Suprapubic skin (tissue), 4 donors: ENCODE data around the gene NPHP4. TPM values are rescaled to one million over a fixed set of nuclear protein-coding genes. Genes with fewer than 3 reads are reported as not detected.

Experiments
- DNase-seq, 2 donors: peaks; one replicate each; pipeline ENCODE4 v3.0.0-alpha.2; 2019; ENCODE audit warnings: low spot score in 2 of 2
- H3K27ac ChIP-seq: fragments of 200-600 bp; sonication (generic); one replicate; pipeline ENCODE4 v1.5.1; 2019
- H3K27me3 ChIP-seq: fragments of 200-600 bp; sonication (generic); one replicate; pipeline ENCODE4 v1.5.1; 2019
- H3K36me3 ChIP-seq: fragments of 200-600 bp; sonication (generic); one replicate; pipeline ENCODE4 v1.5.1; 2019
- H3K4me1 ChIP-seq: fragments of 200-600 bp; sonication (generic); one replicate; pipeline ENCODE4 v1.5.1; 2019
- H3K4me3 ChIP-seq: fragments of 200-600 bp; sonication (generic); one replicate; pipeline ENCODE4 v1.5.1; 2019; ENCODE audit warnings: mild to moderate bottlenecking
- H3K9me3 ChIP-seq: fragments of 200-600 bp; sonication (generic); one replicate; pipeline ENCODE4 v1.5.1; 2019
- CTCF ChIP-seq, 2 donors: fragments of 200-600 bp in 1 of 2; fragments of 450-650 bp in 1 of 2; sonication (generic) in 1 of 2; IDR thresholded peaks; one replicate each; pipeline ENCODE4 v1.5.1; 2016 to 2019; ENCODE audit warnings: antibody characterized with exemption in 2 of 2, mild to moderate bottlenecking in 1 of 2, moderate library complexity in 1 of 2
- EP300 ChIP-seq: sonication (generic); formaldehyde crosslinking; IDR thresholded peaks from one replicate; pipeline ENCODE4 v1.6.1; 2017; ENCODE audit warnings: antibody characterized with exemption
- POLR2A ChIP-seq, 2 donors: fragments of 450-650 bp; IDR thresholded peaks; one replicate each; pipeline ENCODE4 v1.6.1; 2017; ENCODE audit warnings: antibody characterized with exemption in 2 of 2, mild to moderate bottlenecking in 2 of 2, moderate library complexity in 2 of 2
- POLR2AphosphoS5 ChIP-seq, 3 donors: sonication (generic); formaldehyde crosslinking; IDR thresholded peaks; one replicate each; pipeline ENCODE4 v1.6.1; 2017; ENCODE audit warnings: antibody characterized with exemption in 3 of 3
- WGBS: methylation state at CpG from one replicate; pipeline ENCODE4 v1.1.5; 2018; 5-methylcytosine and 5-hydroxymethylcytosine counted together
- total RNA-seq, 4 donors: library from RNA; depleted of rRNA; stranded (reverse); fragments of >200 nt; gene quantifications; one replicate each; pipeline ENCODE4 v1.1.0, GENCODE V29; 2016

NPHP4 gene
- total RNA-seq, 4 donors from 2014 or later: 26.3 to 33.7 (median 29.1) TPM

DNA sequence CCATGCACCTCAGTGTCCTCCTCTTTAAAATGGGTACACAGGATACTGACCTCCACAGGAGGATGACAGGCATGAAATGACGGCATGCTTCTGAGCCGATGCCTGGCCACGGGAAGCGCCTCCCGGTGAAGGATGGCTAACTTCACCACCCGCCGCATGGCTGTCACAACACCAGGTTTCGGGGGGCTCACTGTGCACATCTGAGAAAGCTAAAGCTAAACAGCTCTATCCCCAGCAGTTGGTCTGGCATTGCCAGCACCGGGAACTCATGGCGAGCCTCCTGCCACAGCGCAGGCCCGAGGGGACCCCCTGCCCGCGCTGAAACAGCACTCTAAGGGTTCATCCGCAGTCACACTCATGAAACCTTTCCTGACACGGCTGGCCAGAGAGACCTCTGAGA, 16.0 kb downstream of the NPHP4 start:
- TF ChIP-seq CTCF (IDR thresholded peaks at IDR 0.05): no peak
- H3K36me3 ChIP-seq: peaks cover 8% of the 10 kb centered on the region
- peak in 1 of 2 donors; percentile 37 for DNase-seq
- WGBS: 78% methylated on average over 4 of the region's 16 CpGs
- H3K27me3 ChIP-seq: no peaks in the 10 kb centered on the region
- no peak overlapping the region for H3K27ac ChIP-seq
- no peaks in the 10 kb centered on the region for H3K9me3 ChIP-seq
- H3K4me3 ChIP-seq: no peak overlapping the region
- H3K4me1 ChIP-seq: peaks cover 10% of the 10 kb centered on the region

DNA sequence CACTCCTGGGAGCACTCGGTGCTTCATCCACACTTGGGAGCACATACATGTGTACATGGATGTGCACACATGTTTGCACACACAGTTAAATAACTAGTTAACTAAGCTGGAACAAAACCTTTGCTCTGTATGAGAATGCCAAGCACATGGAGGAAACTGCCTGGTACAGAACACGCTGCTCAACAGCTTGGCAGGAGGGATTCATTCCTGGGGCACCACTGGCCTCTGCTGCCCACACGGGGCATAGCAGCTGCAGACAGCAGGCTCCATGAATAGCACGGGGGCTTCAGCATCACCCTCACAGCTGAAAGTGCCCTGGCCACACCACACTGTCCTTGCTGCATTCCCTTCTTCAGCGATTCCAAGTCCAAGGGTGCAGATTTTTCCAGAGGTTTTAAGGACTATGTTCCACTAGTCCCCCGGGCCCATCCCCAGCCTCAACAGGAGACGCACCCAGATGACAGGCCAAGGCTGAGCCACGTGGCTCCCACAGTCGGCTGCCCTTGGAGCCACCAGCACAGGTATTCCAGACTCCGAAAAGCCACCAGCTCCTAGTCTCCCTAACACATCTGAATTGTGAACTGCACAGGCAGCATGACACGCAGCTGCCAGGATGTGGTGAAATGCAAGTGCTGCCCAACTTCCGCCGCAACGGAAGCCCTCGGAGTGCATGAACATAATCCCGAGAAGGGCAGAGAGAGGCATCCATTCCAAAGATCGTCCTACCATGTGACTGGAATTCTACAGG, 16.9 kb downstream of the NPHP4 start:
- WGBS: 74% methylated on average over 14 of the region's 17 CpGs
- Histone ChIP-seq H3K4me1 (peaks cover 7% of the 10 kb centered on the region), H3K27ac (no peak overlapping the region), H3K9me3 (no peaks in the 10 kb centered on the region), H3K36me3 (peaks cover 8% of the 10 kb centered on the region), H3K4me3 (no peak overlapping the region), H3K27me3 (no peaks in the 10 kb centered on the region)
- TF ChIP-seq EP300 (no peak), POLR2A (IDR thresholded peaks at IDR 0.05) (no peak), CTCF (IDR thresholded peaks at IDR 0.05) (peak; percentile 38 to 71), POLR2AphosphoS5 (IDR thresholded peaks at IDR 0.05) (no peak)
- DNase-seq: peak in 1 of 2 donors; percentile 48

DNA sequence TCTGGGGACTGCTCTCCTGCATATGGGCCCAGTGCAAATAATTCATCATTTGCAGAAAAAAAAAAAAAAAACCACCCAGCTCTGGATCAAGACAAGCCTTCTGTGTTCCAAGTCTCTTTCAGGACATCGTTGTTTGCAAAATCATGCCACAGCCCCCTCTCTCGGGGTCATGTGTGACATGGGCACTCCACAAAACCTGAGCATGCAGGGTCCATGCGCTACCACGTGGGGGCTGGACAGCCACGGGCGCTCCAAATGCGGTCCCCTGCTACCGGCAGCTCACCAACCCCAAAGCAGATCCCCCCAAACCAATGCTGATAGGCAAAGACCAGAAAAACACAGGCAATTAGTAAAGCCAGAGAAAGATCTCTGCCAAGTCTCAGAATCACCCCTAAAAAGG, 17.6 kb downstream of the NPHP4 start:
- peaks cover 8% of the 10 kb centered on the region for H3K36me3 ChIP-seq
- no peak overlapping the region for H3K27ac ChIP-seq
- no peak for TF ChIP-seq CTCF (IDR thresholded peaks at IDR 0.05)
- no peak for TF ChIP-seq POLR2A (IDR thresholded peaks at IDR 0.05)
- no peak for TF ChIP-seq EP300
- no peak for TF ChIP-seq POLR2AphosphoS5 (IDR thresholded peaks at IDR 0.05)
- 89% methylated on average over 8 of the region's 8 CpGs for WGBS
- H3K4me1 ChIP-seq: peaks cover 4% of the 10 kb centered on the region
- H3K9me3 ChIP-seq: no peaks in the 10 kb centered on the region
- H3K4me3 ChIP-seq: no peak overlapping the region
- DNase-seq: peak in 1 of 2 donors; percentile 22
- H3K27me3 ChIP-seq: no peaks in the 10 kb centered on the region

DNA sequence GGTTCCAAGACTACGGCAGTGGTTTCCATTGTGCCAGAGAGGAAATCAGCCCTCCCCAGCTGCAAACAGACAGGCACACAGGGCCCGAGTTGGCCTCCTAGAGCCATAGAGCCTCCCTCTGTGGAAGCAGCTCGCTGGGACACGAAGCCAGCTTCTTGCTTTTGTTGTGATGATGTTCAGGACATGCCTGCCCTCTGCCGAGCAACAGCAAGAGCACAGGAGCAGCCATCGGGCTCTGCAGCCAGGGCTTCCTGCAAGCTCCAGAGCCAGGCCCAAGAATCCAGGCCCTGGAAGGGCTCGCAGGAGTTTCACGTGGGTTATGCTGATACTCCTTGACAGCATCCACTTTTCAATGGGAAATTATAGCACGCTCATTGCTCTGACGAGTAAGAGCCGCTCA, 18.5 kb downstream of the NPHP4 start:
- TF ChIP-seq CTCF (IDR thresholded peaks at IDR 0.05) (no peak), EP300 (no peak), POLR2AphosphoS5 (IDR thresholded peaks at IDR 0.05) (no peak), POLR2A (IDR thresholded peaks at IDR 0.05) (no peak)
- Histone ChIP-seq H3K36me3 (peaks cover 8% of the 10 kb centered on the region), H3K9me3 (no peaks in the 10 kb centered on the region), H3K27ac (no peak overlapping the region), H3K4me1 (peaks cover 4% of the 10 kb centered on the region), H3K27me3 (no peaks in the 10 kb centered on the region), H3K4me3 (no peak overlapping the region)
- DNase-seq: peak in 1 of 2 donors; percentile 37
- 74% methylated on average over 5 of the region's 11 CpGs for WGBS

DNA sequence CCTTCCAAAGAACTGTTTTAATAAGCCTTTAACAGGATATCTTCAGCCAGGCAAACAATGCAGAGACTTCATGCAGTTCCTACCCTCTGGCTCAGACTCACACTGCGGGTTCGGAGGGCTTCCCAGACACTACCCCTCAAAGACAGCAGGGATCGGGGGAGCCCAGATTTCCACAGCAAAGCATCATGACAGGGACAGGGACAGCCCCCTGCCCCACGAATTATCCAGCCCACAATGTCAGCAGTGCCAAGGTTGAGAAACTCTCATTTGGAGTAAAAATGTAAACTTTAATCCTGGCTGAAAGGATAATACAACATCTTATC, 20.1 kb downstream of the NPHP4 start:
- DNase-seq: peak in 1 of 2 donors; percentile 24
- TF ChIP-seq CTCF (IDR thresholded peaks at IDR 0.05) (no peak), EP300 (no peak), POLR2A (IDR thresholded peaks at IDR 0.05) (no peak), POLR2AphosphoS5 (IDR thresholded peaks at IDR 0.05) (no peak)
- no peak overlapping the region for H3K27ac ChIP-seq
- 84% methylated on average over 2 of the region's 4 CpGs for WGBS
- peaks cover 12% of the 10 kb centered on the region for H3K4me1 ChIP-seq
- no peak overlapping the region for H3K4me3 ChIP-seq
- peaks cover 5% of the 10 kb centered on the region for H3K36me3 ChIP-seq
- H3K27me3 ChIP-seq: no peaks in the 10 kb centered on the region
- H3K9me3 ChIP-seq: no peaks in the 10 kb centered on the region
